Stomach (tissue), 9 donors: ENCODE results near the gene FAM131A. TPM values are rescaled to one million over a fixed set of nuclear protein-coding genes. Genes with fewer than 3 reads are reported as not detected.

Source experiments
- DNase-seq, 2 donors: peaks; one replicate each; pipeline versions ENCODE4 v3.0.0 to v3.0.0-alpha.2; 2013 to 2019
- H3K27ac ChIP-seq, 5 donors: fragments of 200-600 bp in 4 of 5; sonication (generic) in 4 of 5; one replicate each; pipeline ENCODE4 v1.5.1; 2013 to 2019; ENCODE audit warnings: mild to moderate bottlenecking in 1 of 5, moderate library complexity in 1 of 5
- H3K27me3 ChIP-seq, 3 donors: fragments of 200-600 bp; sonication (generic); one replicate each; pipeline ENCODE4 v1.5.1; 2017 to 2019; ENCODE audit warnings: mixed run types in 1 of 3
- H3K36me3 ChIP-seq, 4 donors: fragments of 200-600 bp; sonication (generic); 1 replicate in 3 of 4; 2 replicates in 1 of 4; pipeline ENCODE4 v1.5.1; 2016 to 2019
- H3K4me1 ChIP-seq, 4 donors: fragments of 200-600 bp; sonication (generic); one replicate each; pipeline ENCODE4 v1.5.1; 2016 to 2019
- H3K4me3 ChIP-seq, 4 donors: fragments of 200-600 bp; sonication (generic) in 3 of 4; one replicate each; pipeline ENCODE4 v1.5.1; 2016 to 2019; ENCODE audit warnings: mild to moderate bottlenecking in 1 of 4
- H3K9me3 ChIP-seq, 4 donors: fragments of 200-600 bp; sonication (generic); one replicate each; pipeline ENCODE4 v1.5.1; 2016 to 2019
- CTCF ChIP-seq, 7 experiments: fragments of 450-650 bp in 4 of 7; fragments of 200-600 bp in 3 of 7; sonication (generic) in 3 of 7; IDR thresholded peaks; one replicate each; pipeline ENCODE4 v1.5.1; 2016 to 2019; ENCODE audit warnings: antibody characterized with exemption in 7 of 7, control low read depth in 2 of 7, mild to moderate bottlenecking in 1 of 7
- EP300 ChIP-seq: sonication (generic); formaldehyde crosslinking; IDR thresholded peaks from one replicate; pipeline ENCODE4 v1.6.1; 2017; ENCODE audit warnings: antibody characterized with exemption
- POLR2A ChIP-seq, 4 donors: fragments of 450-650 bp; IDR thresholded peaks; one replicate each; pipeline ENCODE4 v1.6.1; 2016; ENCODE audit warnings: antibody characterized with exemption in 4 of 4, control low read depth in 2 of 4, mild to moderate bottlenecking in 1 of 4, moderate library complexity in 1 of 4
- POLR2AphosphoS5 ChIP-seq, 3 donors: sonication (generic); formaldehyde crosslinking; IDR thresholded peaks; one replicate each; pipeline ENCODE4 v1.6.1; 2016; ENCODE audit warnings: antibody characterized with exemption in 3 of 3
- WGBS, 5 donors: extraction: QIAGEN DNeasy Blood & Tissue Kit in 3 of 5; methylation state at CpG; one replicate each; pipeline versions ENCODE4 v1.1.5 to v1.1.7; 2013 to 2018; 5-methylcytosine and 5-hydroxymethylcytosine counted together
- intact Hi-C: fragments of 100-400 bp; cut with DNase I; formaldehyde crosslinking; loops from one replicate; pipeline ENCODE4 v1.15.1; 2023; ENCODE audit warnings: low total_unique reads
- polyA plus RNA-seq, 3 donors: library from polyadenylated mRNA; stranded (reverse); fragments of 200-250 nt; gene quantifications; one replicate each; pipeline ENCODE4 v1.2.3, GENCODE V29; 2013
- total RNA-seq, 5 donors: library from RNA; depleted of rRNA; stranded (reverse); fragments of >200 nt; gene quantifications; one replicate each; pipeline versions ENCODE4 v1.1.0 to v1.2.3, GENCODE V29; 2014 to 2016
- donor health status: healthy with polysubstance abuse.
- donor health status: Bipolar disorder and iron deficiency.
- donor health status: healthy.

The FAM131A gene
- total and polyA plus RNA-seq, 8 donors, result 1.8 to 73.2 (median 12.8) TPM

DNA sequence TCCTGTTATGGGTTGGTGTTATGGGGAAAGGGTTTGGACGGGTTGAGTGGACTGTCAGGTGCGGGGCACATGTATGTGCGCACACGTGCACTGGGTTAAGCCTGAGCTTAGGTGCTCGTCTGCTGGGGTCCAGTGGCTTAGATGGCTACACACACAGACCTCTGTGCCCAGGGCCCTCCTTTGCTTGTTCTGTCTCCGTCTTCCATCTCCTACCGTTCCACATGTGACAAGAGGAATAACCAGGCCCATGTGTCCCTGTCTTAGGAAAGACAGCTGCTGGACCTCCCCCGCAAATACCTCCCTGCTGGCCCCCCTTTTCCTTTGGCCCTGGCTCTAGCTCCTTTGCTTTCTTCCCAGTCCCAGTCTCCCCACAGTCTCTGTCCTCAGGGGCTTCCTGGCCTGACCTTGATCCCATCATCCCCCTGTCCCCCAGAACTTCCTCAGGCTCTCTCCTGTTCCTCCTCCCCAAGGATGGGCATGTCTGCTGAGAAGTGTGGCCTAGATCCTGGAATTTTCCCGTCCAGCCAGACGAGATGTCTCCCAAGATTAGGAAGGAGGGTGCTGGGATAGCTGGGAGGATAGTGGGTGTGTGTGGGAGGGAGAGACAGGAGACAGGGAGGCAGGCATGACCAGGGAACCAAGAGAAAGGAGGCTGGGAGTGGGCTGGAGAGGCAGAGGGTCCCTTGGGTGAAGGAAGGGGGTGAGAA is 41.4 kb downstream of the FAM131A start:
- Histone ChIP-seq H3K36me3 (peaks cover 0 to 7% (median 0%) of the 10 kb centered on the region in 4 donors), H3K4me1 (peaks cover 23 to 45% (median 37%) of the 10 kb centered on the region in 4 donors), H3K27ac (peak overlapping the region in 4 of 5 donors; percentile 39 to 79 (median 74)), H3K9me3 (no peaks in the 10 kb centered on the region), H3K27me3 (peaks cover 0 to 71% (median 32%) of the 10 kb centered on the region in 3 donors), H3K4me3 (no peak overlapping the region)
- TF ChIP-seq CTCF (IDR thresholded peaks at IDR 0.05), result no peak
- no peak for TF ChIP-seq POLR2AphosphoS5 (IDR thresholded peaks at IDR 0.05)
- TF ChIP-seq EP300, result no peak
- no peak for TF ChIP-seq POLR2A (IDR thresholded peaks at IDR 0.05)
- intact Hi-C loops, result loop anchor here (10.0 kb wide), 1 partner anchor 136 kb away; no protein-coding TSS in a partner anchor
- WGBS, 5 donors, result 73 to 78% (median 75%) methylated on average over 10 of the region's 10 CpGs
- DNase-seq, result no peak

DNA sequence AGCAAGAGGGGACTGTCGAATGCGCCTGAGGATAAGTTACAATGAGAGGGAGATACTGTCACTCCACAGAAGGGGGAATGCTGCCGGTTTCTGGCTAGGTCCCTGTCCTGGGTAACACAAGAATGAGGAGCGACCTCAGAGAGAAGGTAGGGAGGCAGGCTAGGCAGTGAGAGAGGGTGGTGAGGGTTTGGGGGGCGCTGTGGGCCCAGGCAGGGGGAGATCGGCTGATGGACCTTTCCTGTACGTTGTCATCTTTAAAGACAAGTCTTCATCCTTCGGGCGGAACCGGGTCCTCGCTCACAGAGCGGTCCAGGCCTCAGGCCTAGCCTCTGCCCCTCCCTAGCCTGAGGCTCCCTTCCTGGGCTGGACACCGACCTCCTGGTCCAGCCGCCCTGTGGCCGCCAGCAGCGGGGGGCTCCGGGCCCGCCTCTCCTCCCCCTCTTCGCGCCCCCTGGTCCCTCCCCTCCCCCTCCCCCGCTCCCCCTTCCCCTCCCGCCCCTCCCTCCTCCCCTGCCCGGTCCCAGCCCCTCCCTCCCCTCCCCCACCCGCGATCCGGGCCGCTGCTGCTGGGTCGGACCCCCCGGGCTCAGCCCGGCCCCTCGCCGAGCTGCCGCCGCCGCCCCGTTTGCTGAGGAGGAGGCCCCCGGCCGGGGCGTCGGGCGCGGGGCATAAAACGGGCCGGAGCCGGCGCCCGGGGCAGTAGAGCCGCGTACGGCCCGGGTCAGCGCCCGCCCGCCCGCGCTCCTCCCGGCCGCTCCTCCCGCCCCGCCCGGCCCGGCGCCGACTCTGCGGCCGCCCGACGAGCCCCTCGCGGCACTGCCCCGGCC is 42.2 kb downstream of the FAM131A start, which contains the start of gene CHRD:
Gene CHRD, plus strand, starts transcription at position 697 of the 827 bp plus-strand sequence. CDS start 265 bp downstream, outside the sequence.
- Histone ChIP-seq H3K9me3 (no peaks in the 10 kb centered on the region), H3K27me3 (peaks cover 0 to 71% (median 32%) of the 10 kb centered on the region in 3 donors), H3K4me1 (peaks cover 23 to 45% (median 37%) of the 10 kb centered on the region in 4 donors), H3K27ac (peak within 1 kb of the TSS; percentile 15 to 79 (median 71)), H3K36me3 (peaks cover 0 to 7% (median 2%) of the 10 kb centered on the region in 4 donors), H3K4me3 (peak within 1 kb of the TSS; percentile 57 to 62 (median 60))
- 26 to 50% (median 42%) methylated on average over 10 to 52 of the region's 71 CpGs for WGBS, 5 donors
- TF ChIP-seq CTCF (IDR thresholded peaks at IDR 0.05) (no peak), POLR2AphosphoS5 (IDR thresholded peaks at IDR 0.05) (no peak), EP300 (no peak), POLR2A (IDR thresholded peaks at IDR 0.05) (no peak)
- intact Hi-C loops, result loop anchor here (10.0 kb wide), 1 partner anchor 135 kb away; no protein-coding TSS in a partner anchor
- DNase-seq, result peak in 1 of 2 donors; percentile 58

DNA sequence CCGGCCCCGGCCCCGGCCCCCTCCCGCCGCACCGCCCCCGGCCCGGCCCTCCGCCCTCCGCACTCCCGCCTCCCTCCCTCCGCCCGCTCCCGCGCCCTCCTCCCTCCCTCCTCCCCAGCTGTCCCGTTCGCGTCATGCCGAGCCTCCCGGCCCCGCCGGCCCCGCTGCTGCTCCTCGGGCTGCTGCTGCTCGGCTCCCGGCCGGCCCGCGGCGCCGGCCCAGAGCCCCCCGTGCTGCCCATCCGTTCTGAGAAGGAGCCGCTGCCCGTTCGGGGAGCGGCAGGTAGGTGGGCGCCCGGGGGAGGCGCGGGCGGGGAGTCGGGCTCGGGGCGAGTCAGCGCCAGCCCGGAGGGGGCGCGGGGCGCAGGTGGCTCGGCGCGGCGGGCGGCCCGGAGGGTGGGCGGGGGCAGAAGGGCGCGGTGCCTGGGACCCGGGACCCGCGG is 42.8 kb downstream of the FAM131A start:
- Histone ChIP-seq H3K4me3 (peak overlapping the region; percentile 57 to 62 (median 60)), H3K9me3 (no peaks in the 10 kb centered on the region), H3K36me3 (peaks cover 0 to 12% (median 5%) of the 10 kb centered on the region in 4 donors), H3K27ac (peak overlapping the region in 3 of 5 donors; percentile 56 to 79 (median 76)), H3K4me1 (peaks cover 23 to 45% (median 37%) of the 10 kb centered on the region in 4 donors), H3K27me3 (peaks cover 0 to 71% (median 32%) of the 10 kb centered on the region in 3 donors)
- 0 to 1% (median 0%) methylated on average over 11 to 59 of the region's 62 CpGs; no CpG with 5 or more reads in 1 of the 5 donors for WGBS, 5 donors
- intact Hi-C loops, result no loop called here
- peak; percentile 68 to 91 for DNase-seq
- TF ChIP-seq POLR2A (IDR thresholded peaks at IDR 0.05) (no peak), CTCF (IDR thresholded peaks at IDR 0.05) (no peak), EP300 (no peak)
